Large intestine (tissue), 3 donors: ENCODE measurements around the gene INPP5A. TPM values are rescaled to one million over a fixed set of nuclear protein-coding genes. Genes with fewer than 3 reads are reported as not detected.

Source experiments
- DNase-seq, 2 donors: peaks; one replicate each; pipeline versions ENCODE4 v3.0.0 to v3.0.0-alpha.2; 2013
- H3K27ac ChIP-seq: one replicate; pipeline ENCODE4 v1.5.1; 2013; ENCODE audit warnings: low read length
- H3K27me3 ChIP-seq: 2 replicates; pipeline ENCODE4 v1.6.1; 2013; ENCODE audit warnings: low read length; ENCODE audit not compliant: control insufficient read depth, insufficient read depth
- H3K36me3 ChIP-seq: 2 replicates; pipeline ENCODE4 v1.6.1; 2013; ENCODE audit warnings: low read length; ENCODE audit not compliant: control insufficient read depth, insufficient read depth
- H3K4me1 ChIP-seq: one replicate; pipeline ENCODE4 v1.6.1; 2013; ENCODE audit warnings: low read length; ENCODE audit not compliant: control insufficient read depth, insufficient read depth
- H3K4me3 ChIP-seq: one replicate; pipeline ENCODE4 v1.5.1; 2013; ENCODE audit warnings: low read length
- H3K9me3 ChIP-seq: one replicate; pipeline ENCODE4 v1.6.1; 2013; ENCODE audit warnings: mild to moderate bottlenecking, low read depth, low read length, moderate library complexity; ENCODE audit not compliant: control insufficient read depth
- WGBS: methylation state at CpG from one replicate; pipeline ENCODE4 v1.1.5; 2013; ENCODE audit warnings: low lambda C conversion rate; ENCODE audit not compliant: insufficient coverage; 5-methylcytosine and 5-hydroxymethylcytosine counted together
- polyA plus RNA-seq: library from polyadenylated mRNA; unstranded; fragments of 120-200 nt; gene quantifications from one replicate; pipeline ENCODE4 v1.2.1, GENCODE V29; 2013

The INPP5A gene
- polyA plus RNA-seq, 1 donor: 25.3 TPM

- no peak overlapping the region for H3K27ac ChIP-seq
- no peak for DNase-seq
- H3K9me3 ChIP-seq: peaks cover 10% of the 10 kb centered on the region
- no peaks in the 10 kb centered on the region for H3K36me3 ChIP-seq
- H3K27me3 ChIP-seq: no peaks in the 10 kb centered on the region
- WGBS: no CpG with 5 or more reads among the region's 14 CpGs
- H3K4me3 ChIP-seq: no peak overlapping the region
- H3K4me1 ChIP-seq: peaks cover 2% of the 10 kb centered on the region
These were observed 71.6 kb downstream of the INPP5A start for GRCh38 chr10:132609211-132609610.

- H3K4me3 ChIP-seq: no peak overlapping the region
- H3K36me3 ChIP-seq: peaks cover 4% of the 10 kb centered on the region
- H3K27me3 ChIP-seq: no peaks in the 10 kb centered on the region
- WGBS: no CpG with 5 or more reads among the region's 20 CpGs
- no peak for DNase-seq
- no peak overlapping the region for H3K27ac ChIP-seq
- H3K9me3 ChIP-seq: peaks cover 9% of the 10 kb centered on the region
- H3K4me1 ChIP-seq: peaks cover 2% of the 10 kb centered on the region
These were observed 72.6 kb downstream of the INPP5A start for GRCh38 chr10:132610071-132610701.

- 80% methylated on average over 1 of the region's 5 CpGs for WGBS
- H3K4me1 ChIP-seq: peaks cover 2% of the 10 kb centered on the region
- H3K27me3 ChIP-seq: no peaks in the 10 kb centered on the region
- peaks cover 9% of the 10 kb centered on the region for H3K9me3 ChIP-seq
- no peak overlapping the region for H3K27ac ChIP-seq
- H3K4me3 ChIP-seq: no peak overlapping the region
- peaks cover 4% of the 10 kb centered on the region for H3K36me3 ChIP-seq
- no peak for DNase-seq
These were observed 73.7 kb downstream of the INPP5A start for GRCh38 chr10:132611026-132611910.

- DNase-seq: no peak
- no CpG with 5 or more reads among the region's 3 CpGs for WGBS
- Histone ChIP-seq H3K9me3 (peaks cover 9% of the 10 kb centered on the region), H3K36me3 (peaks cover 4% of the 10 kb centered on the region), H3K27me3 (no peaks in the 10 kb centered on the region), H3K4me3 (no peak overlapping the region), H3K27ac (no peak overlapping the region), H3K4me1 (peaks cover under 1% of the 10 kb centered on the region)
These were observed 74.4 kb downstream of the INPP5A start for GRCh38 chr10:132611986-132612385.

- no peak overlapping the region for H3K27ac ChIP-seq
- H3K4me3 ChIP-seq: no peak overlapping the region
- no CpG with 5 or more reads among the region's 27 CpGs for WGBS
- H3K36me3 ChIP-seq: peaks cover 6% of the 10 kb centered on the region
- no peaks in the 10 kb centered on the region for H3K27me3 ChIP-seq
- no peak for DNase-seq
- no peaks in the 10 kb centered on the region for H3K4me1 ChIP-seq
- H3K9me3 ChIP-seq: peaks cover 9% of the 10 kb centered on the region
These were observed 75.3 kb downstream of the INPP5A start for GRCh38 chr10:132612571-132613504.

GRCh38 chr10:132613566-132614348 is 76.2 kb downstream of the INPP5A start:
- Histone ChIP-seq H3K4me3 (no peak overlapping the region), H3K9me3 (peaks cover 9% of the 10 kb centered on the region), H3K27me3 (no peaks in the 10 kb centered on the region), H3K36me3 (peaks cover 9% of the 10 kb centered on the region), H3K4me1 (no peaks in the 10 kb centered on the region), H3K27ac (no peak overlapping the region)
- no CpG with 5 or more reads among the region's 22 CpGs for WGBS
- DNase-seq: no peak

- Histone ChIP-seq H3K4me3 (no peak overlapping the region), H3K36me3 (peaks cover 9% of the 10 kb centered on the region), H3K4me1 (no peaks in the 10 kb centered on the region), H3K27me3 (no peaks in the 10 kb centered on the region), H3K9me3 (peaks cover 11% of the 10 kb centered on the region), H3K27ac (no peak overlapping the region)
- DNase-seq: no peak
- WGBS: no CpG with 5 or more reads among the region's 32 CpGs
These were observed 77.1 kb downstream of the INPP5A start for GRCh38 chr10:132614431-132615340.

- H3K4me1 ChIP-seq: no peaks in the 10 kb centered on the region
- H3K27me3 ChIP-seq: no peaks in the 10 kb centered on the region
- H3K36me3 ChIP-seq: peaks cover 9% of the 10 kb centered on the region
- no CpG with 5 or more reads among the region's 22 CpGs for WGBS
- DNase-seq: no peak
- peaks cover 12% of the 10 kb centered on the region for H3K9me3 ChIP-seq
- no peak overlapping the region for H3K27ac ChIP-seq
- H3K4me3 ChIP-seq: no peak overlapping the region
These were observed 78.0 kb downstream of the INPP5A start for GRCh38 chr10:132615341-132616169.
